Stimulated activated naive CD4-positive, alpha-beta T cell (primary cell): ENCODE results near the gene TMUB2.
"Not testable (repeated sequence)": the region's sequence is repeated elsewhere in the genome, so short reads cannot be mapped to it uniquely, and the experiment has no call there.

Experiments used
- DNase-seq, 6 experiments: peaks; one replicate each; lab custom pipeline; 2025; lab: John Stamatoyannopoulos, UW

Gene TMUB2

GRCh38 chr17:44219108-44219615, 32.4 kb downstream of the TMUB2 start:
- DNase-seq: peak; percentile 61 to 91 (median 74)

GRCh38 chr17:44219616-44220212, 32.9 kb downstream of the TMUB2 start, which contains the start of gene UBTF:
UBTF (minus strand) TSS chr17:44219675; CDS start chr17:44218229, 1,446 bp downstream.
- peak; percentile 65 to 88 (median 81) for DNase-seq

- DNase-seq: peak; percentile 51 to 85 (median 70)
Observed at GRCh38 chr17:44220213-44221083, 33.7 kb downstream of the TMUB2 start.

GRCh38 chr17:44221084-44221861, 34.5 kb downstream of the TMUB2 start:
- DNase-seq: peak; percentile 49 to 79 (median 67)

- DNase-seq: peak in 1 of 6 experiments; percentile 60
Observed at GRCh38 chr17:44221862-44222111, 35.0 kb downstream of the TMUB2 start.

- peak; percentile 30 to 60 (median 46) for DNase-seq
Observed at GRCh38 chr17:44222112-44222869, 35.5 kb downstream of the TMUB2 start.

- DNase-seq: no peak
Observed at GRCh38 chr17:44223541-44224071, 36.8 kb downstream of the TMUB2 start.

- no peak for DNase-seq
Observed at GRCh38 chr17:44229090-44229489, 42.3 kb downstream of the TMUB2 start.

GRCh38 chr17:44230140-44230539, 43.4 kb downstream of the TMUB2 start:
- no peak for DNase-seq

GRCh38 chr17:44232061-44232460, 45.3 kb downstream of the TMUB2 start:
- no peak for DNase-seq

- no peak for DNase-seq
Observed at GRCh38 chr17:44233582-44233981, 46.8 kb downstream of the TMUB2 start.

- DNase-seq: no peak
Observed at GRCh38 chr17:44235583-44235936, 48.8 kb downstream of the TMUB2 start.

- DNase-seq: no peak
Observed at GRCh38 chr17:44236444-44236991, 49.7 kb downstream of the TMUB2 start.

- DNase-seq: not testable (repeated sequence)
Observed at GRCh38 chr17:44237886-44238285, 51.1 kb downstream of the TMUB2 start.

- DNase-seq: no peak
Observed at GRCh38 chr17:44241106-44241624, 54.4 kb downstream of the TMUB2 start.
